HK-2 (cell line): Measurements from ENCODE around the gene ARHGAP6.

Experiments
- DNase-seq: peaks from one replicate; pipeline ENCODE4 v3.0.0-alpha.2; 2018; ENCODE audit not compliant: unreplicated experiment

ARHGAP6 gene

GRCh38 chrX:11461201-11462001 lies 204.3 kb downstream of the ARHGAP6 start:
- DNase-seq: no peak

- DNase-seq: no peak
Observed at GRCh38 chrX:11460347-11460746, 205.4 kb downstream of the ARHGAP6 start.

GRCh38 chrX:11458170-11458569 lies 207.6 kb downstream of the ARHGAP6 start:
- DNase-seq: no peak

- no peak for DNase-seq
Observed at GRCh38 chrX:11451151-11451550, 214.6 kb downstream of the ARHGAP6 start.

GRCh38 chrX:11450354-11450753 lies 215.4 kb downstream of the ARHGAP6 start:
- DNase-seq: no peak

- no peak for DNase-seq
Observed at GRCh38 chrX:11449613-11450012, 216.1 kb downstream of the ARHGAP6 start.

- no peak for DNase-seq
Observed at GRCh38 chrX:11447418-11447817, 218.3 kb downstream of the ARHGAP6 start.

- no peak for DNase-seq
Observed at GRCh38 chrX:11446949-11447348, 218.8 kb downstream of the ARHGAP6 start.

GRCh38 chrX:11446336-11446735 lies 219.4 kb downstream of the ARHGAP6 start:
- DNase-seq: no peak

- DNase-seq: no peak
Observed at GRCh38 chrX:11445540-11445939, 220.2 kb downstream of the ARHGAP6 start.

GRCh38 chrX:11444052-11444451 lies 221.7 kb downstream of the ARHGAP6 start:
- DNase-seq: no peak

GRCh38 chrX:11439846-11440245 lies 225.9 kb downstream of the ARHGAP6 start:
- no peak for DNase-seq

GRCh38 chrX:11438767-11439166 lies 227.0 kb downstream of the ARHGAP6 start:
- no peak for DNase-seq

GRCh38 chrX:11438380-11438723 lies 227.4 kb downstream of the ARHGAP6 start:
- no peak for DNase-seq

- peak; percentile 8 for DNase-seq
Observed at GRCh38 chrX:11437642-11438379, 227.9 kb downstream of the ARHGAP6 start.

- DNase-seq: no peak
Observed at GRCh38 chrX:11435568-11435967, 230.2 kb downstream of the ARHGAP6 start.

- no peak for DNase-seq
Observed at GRCh38 chrX:11434607-11435006, 231.1 kb downstream of the ARHGAP6 start.

GRCh38 chrX:11431786-11432185 lies 233.9 kb downstream of the ARHGAP6 start:
- DNase-seq: no peak

GRCh38 chrX:11430271-11430670 lies 235.4 kb downstream of the ARHGAP6 start:
- DNase-seq: no peak

GRCh38 chrX:11429538-11430085 lies 236.1 kb downstream of the ARHGAP6 start:
- no peak for DNase-seq

- no peak for DNase-seq
Observed at GRCh38 chrX:11427453-11428071, 238.2 kb downstream of the ARHGAP6 start.

- DNase-seq: no peak
Observed at GRCh38 chrX:11426712-11427452, 238.8 kb downstream of the ARHGAP6 start.
